ENCODE data around the gene ANKHD1. TPM values are rescaled to one million over a fixed set of nuclear protein-coding genes. Genes with fewer than 3 reads are reported as not detected.

ANKHD1 gene
- total and polyA plus RNA-seq, 9 of the 15 experiments (the other 6 are each of a cell fraction or from before 2014, with no cell fraction given), result 38.9 to 138 (median 78.7) TPM

DNA sequence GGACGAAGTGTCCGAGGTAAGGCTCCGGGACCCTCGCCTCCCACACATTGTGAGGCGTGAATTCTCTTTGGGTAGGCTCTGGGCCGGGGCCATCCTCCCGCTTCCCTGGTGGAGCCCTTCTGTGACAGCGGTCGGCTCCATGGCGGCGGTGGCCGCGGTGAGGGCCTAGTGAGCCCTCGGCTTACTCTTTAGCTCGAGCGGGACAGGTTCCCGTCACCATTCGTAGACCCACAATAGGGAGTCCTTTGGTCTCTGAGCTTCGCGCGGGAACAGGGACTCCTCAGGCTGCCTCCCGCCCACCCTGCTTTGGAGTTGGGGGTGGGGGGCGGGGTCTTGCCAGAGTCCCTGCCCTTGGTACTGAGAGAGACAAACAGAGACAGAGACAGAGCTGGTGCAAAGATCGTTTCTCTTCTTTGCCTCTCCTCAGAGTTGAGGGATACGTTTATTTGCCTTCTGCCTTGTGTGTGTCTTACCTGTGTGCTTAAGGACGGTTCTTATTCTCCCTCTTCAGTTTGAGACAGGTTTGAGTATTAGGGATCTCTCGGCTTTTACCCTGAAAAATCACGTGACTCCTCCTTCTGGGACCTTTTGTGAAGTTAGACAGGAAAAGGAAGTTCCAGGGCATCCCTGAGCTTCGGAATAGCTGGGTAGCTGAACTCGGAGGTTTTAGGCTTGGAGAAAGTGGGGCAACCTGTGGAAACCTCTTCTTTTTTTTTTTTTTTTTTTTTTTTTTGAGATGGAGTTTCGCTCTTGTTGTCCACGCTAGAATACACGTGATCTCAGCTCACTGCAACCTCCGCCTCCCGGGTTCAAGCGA lies 833 bp downstream of the ANKHD1 start (continued):
- TF ChIP-seq TOE1 (IDR thresholded peaks at IDR 0.05; ENCODE audit: borderline replicate concordance) (peak; percentile 99), TOE1 (CRISPR knock-in tag; IDR thresholded peaks at IDR 0.05; ENCODE audit: borderline replicate concordance, low read depth) (no peak), DACH1 (IDR thresholded peaks at IDR 0.05; ENCODE audit: partially characterized antibody) (no peak), CBX5 (IDR thresholded peaks at IDR 0.05; ENCODE audit: borderline replicate concordance, low read depth) (no peak), ZFP30 (CRISPR knock-in tag; IDR thresholded peaks at IDR 0.05; ENCODE audit: borderline replicate concordance) (no peak), ZNF695 (CRISPR knock-in tag; IDR thresholded peaks at IDR 0.05) (no peak), MAFF (IDR thresholded peaks at IDR 0.05; ENCODE audit: low read length) (no peak), OTX1 (CRISPR knock-in tag; IDR thresholded peaks at IDR 0.05) (no peak), SP2 (IDR thresholded peaks at IDR 0.05; ENCODE audit: extremely low read depth, low read depth, low read length, poor library complexity, severe bottlenecking) (no peak), ZNF239 (CRISPR knock-in tag; IDR thresholded peaks at IDR 0.05) (no peak), NELFE (IDR thresholded peaks at IDR 0.05; ENCODE audit: insufficient read depth, insufficient read length) (no peak), DMBX1 (CRISPR knock-in tag; IDR thresholded peaks at IDR 0.05; ENCODE audit: borderline replicate concordance) (no peak), MBD2 (IDR thresholded peaks at IDR 0.05; ENCODE audit: borderline replicate concordance, low read depth) (no peak)
- TF ChIP-seq, protein P1, sequence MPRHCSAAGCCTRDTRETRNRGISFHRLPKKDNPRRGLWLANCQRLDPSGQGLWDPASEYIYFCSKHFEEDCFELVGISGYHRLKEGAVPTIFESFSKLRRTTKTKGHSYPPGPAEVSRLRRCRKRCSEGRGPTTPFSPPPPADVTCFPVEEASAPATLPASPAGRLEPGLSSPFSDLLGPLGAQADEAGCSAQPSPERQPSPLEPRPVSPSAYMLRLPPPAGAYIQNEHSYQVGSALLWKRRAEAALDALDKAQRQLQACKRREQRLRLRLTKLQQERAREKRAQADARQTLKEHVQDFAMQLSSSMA (CRISPR knock-in tag; IDR thresholded peaks at IDR 0.05), result no peak
- TF ChIP-seq, protein P2, sequence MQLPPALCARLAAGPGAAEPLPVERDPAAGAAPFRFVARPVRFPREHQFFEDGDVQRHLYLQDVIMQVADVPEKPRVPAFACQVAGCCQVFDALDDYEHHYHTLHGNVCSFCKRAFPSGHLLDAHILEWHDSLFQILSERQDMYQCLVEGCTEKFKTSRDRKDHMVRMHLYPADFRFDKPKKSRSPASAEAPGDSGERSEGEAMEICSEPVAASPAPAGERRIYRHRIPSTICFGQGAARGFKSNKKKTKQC (CRISPR knock-in tag; IDR thresholded peaks at IDR 0.05), result no peak
- TF ChIP-seq, protein P3, sequence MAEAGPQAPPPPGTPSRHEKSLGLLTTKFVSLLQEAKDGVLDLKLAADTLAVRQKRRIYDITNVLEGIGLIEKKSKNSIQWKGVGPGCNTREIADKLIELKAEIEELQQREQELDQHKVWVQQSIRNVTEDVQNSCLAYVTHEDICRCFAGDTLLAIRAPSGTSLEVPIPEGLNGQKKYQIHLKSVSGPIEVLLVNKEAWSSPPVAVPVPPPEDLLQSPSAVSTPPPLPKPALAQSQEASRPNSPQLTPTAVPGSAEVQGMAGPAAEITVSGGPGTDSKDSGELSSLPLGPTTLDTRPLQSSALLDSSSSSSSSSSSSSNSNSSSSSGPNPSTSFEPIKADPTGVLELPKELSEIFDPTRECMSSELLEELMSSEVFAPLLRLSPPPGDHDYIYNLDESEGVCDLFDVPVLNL (CRISPR knock-in tag; IDR thresholded peaks at IDR 0.05; ENCODE audit: low read depth), result no peak
- TF ChIP-seq, protein P4, sequence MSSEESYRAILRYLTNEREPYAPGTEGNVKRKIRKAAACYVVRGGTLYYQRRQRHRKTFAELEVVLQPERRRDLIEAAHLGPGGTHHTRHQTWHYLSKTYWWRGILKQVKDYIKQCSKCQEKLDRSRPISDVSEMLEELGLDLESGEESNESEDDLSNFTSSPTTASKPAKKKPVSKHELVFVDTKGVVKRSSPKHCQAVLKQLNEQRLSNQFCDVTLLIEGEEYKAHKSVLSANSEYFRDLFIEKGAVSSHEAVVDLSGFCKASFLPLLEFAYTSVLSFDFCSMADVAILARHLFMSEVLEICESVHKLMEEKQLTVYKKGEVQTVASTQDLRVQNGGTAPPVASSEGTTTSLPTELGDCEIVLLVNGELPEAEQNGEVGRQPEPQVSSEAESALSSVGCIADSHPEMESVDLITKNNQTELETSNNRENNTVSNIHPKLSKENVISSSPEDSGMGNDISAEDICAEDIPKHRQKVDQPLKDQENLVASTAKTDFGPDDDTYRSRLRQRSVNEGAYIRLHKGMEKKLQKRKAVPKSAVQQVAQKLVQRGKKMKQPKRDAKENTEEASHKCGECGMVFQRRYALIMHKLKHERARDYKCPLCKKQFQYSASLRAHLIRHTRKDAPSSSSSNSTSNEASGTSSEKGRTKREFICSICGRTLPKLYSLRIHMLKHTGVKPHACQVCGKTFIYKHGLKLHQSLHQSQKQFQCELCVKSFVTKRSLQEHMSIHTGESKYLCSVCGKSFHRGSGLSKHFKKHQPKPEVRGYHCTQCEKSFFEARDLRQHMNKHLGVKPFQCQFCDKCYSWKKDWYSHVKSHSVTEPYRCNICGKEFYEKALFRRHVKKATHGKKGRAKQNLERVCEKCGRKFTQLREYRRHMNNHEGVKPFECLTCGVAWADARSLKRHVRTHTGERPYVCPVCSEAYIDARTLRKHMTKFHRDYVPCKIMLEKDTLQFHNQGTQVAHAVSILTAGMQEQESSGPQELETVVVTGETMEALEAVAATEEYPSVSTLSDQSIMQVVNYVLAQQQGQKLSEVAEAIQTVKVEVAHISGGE (CRISPR knock-in tag; IDR thresholded peaks at IDR 0.05), result no peak
